ENCODE results near the gene DPF3.
"Not testable (repeated sequence)": the region's sequence is repeated elsewhere in the genome, so short reads cannot be mapped to it uniquely, and the experiment has no call there.

DPF3 gene

DNA sequence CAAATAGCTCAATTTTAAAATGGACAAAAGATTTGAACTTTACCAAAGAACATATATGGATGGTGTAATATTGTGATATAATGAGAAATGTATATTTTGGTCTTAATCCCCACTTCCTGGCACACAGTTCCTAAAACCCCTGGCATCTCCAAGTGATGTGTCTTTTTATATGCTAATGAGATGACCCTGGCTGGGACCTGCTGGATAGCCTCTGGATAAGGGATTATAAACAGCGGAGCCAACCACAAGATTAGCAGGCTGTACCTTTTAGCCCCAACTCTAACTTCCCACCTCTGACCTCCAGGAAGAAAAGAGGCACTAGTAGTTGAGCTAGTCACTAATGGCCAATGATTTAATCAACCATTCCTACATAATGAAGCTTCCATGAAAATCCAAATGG is 130.0 kb downstream of the DPF3 start:
- no peak for DNase-seq

DNA sequence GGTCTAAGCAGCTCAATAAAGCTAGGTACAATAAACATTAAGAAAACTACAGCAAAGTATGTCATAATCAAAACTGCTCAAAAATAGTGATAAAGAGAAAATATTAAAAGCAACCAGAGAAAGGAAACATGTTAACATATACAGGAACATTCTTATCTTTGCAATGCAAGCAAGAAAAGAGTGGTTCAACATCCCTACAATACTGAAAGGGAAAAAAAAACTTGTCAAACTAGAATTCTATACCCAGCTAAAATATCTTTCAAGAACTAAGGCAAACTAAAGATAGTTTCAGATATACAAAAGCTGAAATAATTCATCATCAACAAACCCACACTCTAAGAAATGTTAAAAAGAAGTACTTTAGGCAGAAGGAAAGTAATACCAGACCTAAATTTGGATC is 134.2 kb downstream of the DPF3 start:
- no peak for DNase-seq

DNA sequence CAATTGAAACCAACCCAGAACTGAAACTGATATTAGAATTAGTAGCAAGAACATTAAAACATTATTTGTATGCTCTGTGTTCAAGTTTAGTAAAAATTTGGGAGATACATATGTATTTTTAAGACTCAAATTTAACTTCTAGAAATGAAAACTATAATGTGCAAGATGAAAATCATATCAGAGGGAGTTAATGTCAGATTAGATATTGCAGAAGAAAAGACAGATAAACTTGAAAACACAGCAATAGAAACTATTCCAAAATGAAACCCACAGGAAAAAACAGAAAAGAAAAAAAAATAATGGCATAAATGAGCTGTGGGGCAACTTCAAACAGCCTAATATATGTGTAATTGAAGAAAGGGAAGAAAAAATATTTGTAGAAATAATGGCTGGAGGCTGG is 134.9 kb downstream of the DPF3 start:
- no peak for DNase-seq

- DNase-seq: no peak
Observed at GRCh38 chr14:72758420-72758819, 135.5 kb downstream of the DPF3 start.

DNA sequence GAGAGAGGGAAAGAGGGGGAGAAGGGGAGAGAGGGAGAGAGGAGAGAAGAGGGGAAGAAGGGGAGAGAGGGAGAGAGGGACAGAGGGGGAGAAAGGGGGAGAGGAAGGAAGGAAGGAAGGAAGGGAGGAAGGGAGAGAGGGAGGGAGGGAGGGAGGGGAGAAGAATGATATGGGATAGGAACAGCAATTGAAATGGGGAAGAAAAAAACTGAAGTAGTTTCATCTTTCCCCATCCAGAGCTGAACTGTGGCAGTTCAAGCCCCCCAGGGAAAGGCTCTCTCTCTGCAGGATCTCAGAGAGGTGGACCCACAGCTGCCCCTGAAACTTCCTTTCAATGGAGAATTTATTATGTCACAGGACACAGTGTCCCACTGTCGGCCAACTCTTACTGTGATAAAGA is 136.9 kb downstream of the DPF3 start:
- no peak for DNase-seq

GRCh38 chr14:72755766-72756165 is 138.1 kb downstream of the DPF3 start:
- no peak for DNase-seq

DNA sequence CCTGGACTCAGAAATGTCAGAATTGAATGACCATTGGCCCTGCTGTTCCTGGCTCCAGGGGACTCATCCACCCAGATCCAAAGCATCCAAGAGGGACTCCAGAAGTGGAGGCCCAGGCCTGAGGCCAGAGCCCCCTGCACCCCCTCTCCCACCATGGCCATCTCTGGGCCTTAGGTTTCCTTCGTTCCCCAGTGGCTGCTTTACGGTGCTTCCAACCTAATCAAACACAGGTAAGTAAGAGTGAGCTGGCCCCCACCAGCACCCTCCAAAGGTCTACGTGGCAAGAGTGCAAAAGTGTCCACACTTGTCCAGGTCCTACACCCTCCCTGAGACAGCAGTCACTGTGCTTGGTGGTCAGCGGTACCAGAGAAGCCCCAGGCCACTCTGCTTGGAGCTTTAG is 139.0 kb downstream of the DPF3 start:
- no peak for DNase-seq

- no peak for DNase-seq
Observed at GRCh38 chr14:72753879-72754400, 140.0 kb downstream of the DPF3 start.

GRCh38 chr14:72753044-72753710 is 140.7 kb downstream of the DPF3 start:
- DNase-seq: no peak

DNA sequence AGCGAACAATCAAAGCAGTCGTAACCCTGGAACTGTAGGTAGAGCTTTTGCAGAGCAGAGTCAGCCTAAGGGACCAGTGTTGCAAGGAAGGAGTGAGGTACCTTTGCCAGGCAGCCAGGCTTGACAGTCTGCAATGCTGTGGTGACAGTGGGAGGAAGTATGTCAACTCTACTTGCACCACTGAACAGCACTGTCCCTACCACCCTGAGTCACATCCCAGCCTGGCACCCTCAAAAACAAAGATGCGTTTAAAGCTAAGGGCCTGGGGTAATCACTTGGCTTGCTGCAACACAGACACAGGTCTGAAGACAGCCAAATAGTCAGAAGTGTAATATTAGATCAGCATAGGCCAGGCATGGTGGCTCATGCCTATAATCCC is 141.9 kb downstream of the DPF3 start:
- no peak for DNase-seq

DNA sequence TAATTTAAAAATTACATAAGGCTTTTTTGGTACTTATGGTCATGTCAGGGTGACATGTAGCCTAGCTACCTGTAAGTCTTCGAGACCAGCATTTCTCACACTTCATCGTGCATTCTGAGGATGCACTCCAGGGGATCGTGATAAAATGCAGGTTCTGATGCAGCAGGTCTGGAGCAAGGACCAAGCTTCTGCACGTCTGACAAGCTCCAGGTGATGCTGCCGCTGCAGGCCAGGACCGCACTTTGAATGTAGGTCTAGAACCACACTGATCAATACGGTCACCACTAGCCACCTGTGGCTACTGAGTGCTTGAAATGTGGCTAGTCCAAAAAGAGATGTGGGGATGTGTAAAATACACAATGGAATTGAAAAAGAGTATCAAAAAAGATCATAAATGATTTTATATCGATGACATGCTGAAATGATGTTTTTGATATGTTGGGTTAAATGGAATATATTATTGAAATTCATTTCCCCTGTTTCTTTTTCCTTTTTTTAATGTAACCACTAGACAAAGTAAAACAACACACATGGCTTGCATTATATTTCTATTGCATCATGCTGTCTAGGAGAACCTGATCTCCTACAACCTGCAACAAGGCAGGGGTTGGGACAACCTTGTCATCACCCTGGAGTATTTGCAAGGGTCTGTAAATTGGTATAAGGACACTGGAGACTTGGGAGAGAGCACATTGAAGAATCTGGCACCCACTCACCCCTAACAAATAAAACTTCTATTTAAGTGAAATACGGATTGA is 142.4 kb downstream of the DPF3 start:
- no peak for DNase-seq

- not testable (repeated sequence) for DNase-seq
Observed at GRCh38 chr14:72748921-72749320, 145.0 kb downstream of the DPF3 start.

GRCh38 chr14:72747652-72748051 is 146.2 kb downstream of the DPF3 start:
- DNase-seq: no peak

DNA sequence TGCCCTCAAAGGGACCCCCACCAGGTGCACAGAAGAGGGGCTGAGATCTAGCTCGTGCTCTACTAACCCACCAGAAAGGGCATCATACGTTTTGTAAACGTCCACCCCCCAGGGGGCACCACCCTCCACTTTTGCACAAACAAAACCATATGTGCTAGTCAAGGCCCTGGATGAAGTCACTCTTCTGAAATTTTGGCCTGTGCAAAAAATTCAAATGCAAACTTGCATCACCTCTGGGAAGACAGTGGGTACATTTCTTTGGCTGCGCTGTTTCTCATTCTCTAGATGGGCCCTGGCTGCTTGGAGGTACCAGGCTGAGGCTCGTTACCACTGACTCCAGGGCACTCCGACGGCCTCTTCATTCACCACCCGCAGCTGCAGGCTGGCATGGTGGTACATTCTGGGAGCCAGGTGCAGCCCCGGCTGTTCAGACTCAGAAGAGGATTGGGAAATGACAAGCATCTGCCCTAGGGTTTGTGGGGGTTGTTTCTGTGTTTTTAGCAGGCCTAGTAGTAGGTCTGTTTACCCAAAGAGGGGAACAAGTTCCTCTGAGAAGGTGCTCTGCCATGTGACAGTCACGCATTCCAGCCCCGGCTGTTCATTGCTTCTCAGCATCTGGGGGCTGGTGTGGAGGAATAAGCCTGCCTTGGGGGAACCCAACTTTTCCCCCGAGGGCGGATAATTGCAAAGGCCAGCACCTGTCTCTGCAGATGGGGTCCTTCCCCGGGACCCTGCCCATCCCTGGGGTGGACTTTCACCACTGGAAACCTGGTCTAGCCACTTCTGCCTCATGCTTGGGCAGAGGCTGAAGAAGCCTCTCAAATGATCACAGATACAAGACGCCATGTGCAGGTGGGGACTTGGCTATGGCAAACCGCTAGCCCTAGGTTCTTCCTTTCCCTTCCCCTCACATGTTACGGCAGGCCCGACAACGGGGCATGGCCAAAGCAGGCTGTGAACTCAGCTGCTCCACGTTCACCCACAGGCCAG is 147.6 kb downstream of the DPF3 start:
- DNase-seq: no peak

DNA sequence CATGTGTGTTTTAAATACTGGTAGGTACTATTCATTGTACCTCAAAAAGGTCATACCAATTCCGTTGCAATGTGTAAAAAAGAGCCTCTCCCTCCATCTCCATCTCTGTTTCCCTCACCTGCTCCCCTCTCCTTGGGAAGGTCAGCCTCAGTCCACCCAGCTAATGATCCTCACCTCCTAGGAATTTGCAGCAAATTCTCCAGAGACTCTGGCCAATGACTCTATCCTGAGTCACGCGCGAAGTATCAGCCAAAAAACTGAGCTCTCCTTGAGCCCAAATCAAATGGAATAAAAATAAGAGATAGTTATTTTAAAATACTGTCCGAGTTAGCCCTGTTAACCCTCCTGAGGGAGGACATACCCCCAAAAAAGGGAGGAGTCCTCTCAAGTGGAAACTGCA is 148.4 kb downstream of the DPF3 start:
- no peak for DNase-seq

DNA sequence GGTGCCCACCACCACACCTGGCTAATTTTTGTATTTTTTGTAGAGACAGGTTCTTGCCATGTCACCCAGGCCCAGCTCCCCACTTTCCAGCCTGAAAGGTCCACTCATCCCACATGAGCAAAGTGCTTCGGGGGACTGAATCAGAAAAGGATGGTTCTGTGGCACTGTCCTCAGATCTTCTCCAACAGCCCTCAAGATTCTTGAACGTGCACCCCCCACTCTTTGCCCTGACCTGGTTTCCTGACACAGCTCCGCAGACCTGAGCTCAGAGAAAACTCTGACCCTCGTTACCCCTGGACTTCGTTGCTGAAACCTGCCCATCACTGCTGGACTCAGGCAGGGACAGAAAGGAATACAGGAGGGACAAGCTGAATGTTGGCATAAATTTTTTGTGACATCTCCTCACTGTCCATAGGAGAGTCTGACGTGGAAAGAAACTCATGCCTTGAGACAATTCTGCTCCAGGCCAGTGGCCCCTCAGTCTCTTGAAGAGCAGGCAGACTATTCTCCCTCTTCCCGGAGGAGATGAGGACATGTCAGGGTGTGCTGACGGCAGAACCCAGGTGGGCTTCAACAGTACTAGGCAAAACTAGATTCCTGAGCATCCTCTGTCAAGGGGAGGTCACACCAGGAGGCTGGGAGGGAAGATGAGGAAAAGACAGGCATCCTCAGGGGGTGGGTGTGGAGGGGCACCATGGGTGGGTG is 149.3 kb downstream of the DPF3 start:
- no peak for DNase-seq

DNA sequence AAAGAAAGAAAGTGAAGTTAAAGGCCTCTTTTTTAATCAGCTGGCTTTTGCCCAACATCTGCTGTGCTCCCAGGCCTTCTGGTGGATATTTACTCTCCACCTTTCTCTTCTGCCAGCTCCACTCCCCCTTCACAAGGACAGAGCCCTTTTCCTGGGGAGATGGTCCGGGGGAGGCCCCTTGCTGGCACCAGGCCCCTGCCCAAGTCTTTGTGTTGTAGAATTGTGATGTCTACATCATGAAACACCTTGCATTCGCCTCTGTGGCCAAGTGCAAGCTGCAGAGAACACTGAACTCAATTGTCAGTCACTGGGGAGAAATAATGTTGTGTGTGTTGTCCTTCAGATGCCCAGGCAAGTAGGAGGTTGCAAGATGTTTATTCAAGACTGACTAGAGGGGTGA is 150.3 kb downstream of the DPF3 start:
- DNase-seq: no peak

GRCh38 chr14:72742838-72743195 is 151.1 kb downstream of the DPF3 start:
- DNase-seq: no peak

DNA sequence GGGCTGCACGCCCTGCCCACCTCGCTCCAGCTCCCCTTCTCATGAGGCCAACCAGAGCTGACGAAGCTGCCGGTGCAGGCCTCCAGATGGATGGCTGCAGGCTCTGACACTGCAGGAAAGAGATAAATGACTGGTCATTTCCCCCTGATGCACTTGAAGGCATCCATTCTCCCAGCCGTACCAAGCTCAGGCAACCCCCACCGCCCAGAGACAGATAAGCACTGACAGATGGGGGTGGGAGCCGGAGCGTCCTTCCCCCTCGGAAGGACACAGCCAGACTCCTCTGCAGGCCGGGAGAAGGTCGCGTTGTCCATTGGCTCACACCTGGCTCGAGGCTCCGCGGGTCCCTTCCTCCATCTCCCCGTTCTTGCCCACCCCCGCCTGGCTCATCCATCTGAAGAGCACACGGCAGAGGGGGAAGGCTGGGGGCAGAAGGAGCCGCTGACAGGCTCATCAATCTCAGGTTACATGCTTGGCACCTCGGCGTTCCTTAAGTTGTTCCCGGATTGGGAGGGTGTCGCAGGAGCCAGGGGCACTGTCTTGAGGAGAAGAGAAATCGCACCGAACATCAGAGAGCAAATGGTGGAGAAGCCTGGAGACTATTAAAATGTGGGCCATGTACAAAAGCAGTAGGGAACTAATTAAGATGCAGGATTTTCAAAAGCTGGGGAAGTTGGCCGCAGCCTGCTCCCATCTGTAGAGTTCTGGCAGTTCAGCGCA is 151.6 kb downstream of the DPF3 start:
- no peak for DNase-seq

GRCh38 chr14:72741826-72742117 is 152.1 kb downstream of the DPF3 start:
- no peak for DNase-seq

GRCh38 chr14:72740966-72741825 is 152.7 kb downstream of the DPF3 start:
- DNase-seq: no peak
